GM23338 (cell line): ENCODE data around the gene GMPPB. TPM values are rescaled to one million over a fixed set of nuclear protein-coding genes. Genes with fewer than 3 reads are reported as not detected.

ENCODE experiments used
- ATAC-seq: fragments of 200-7000 bp; cut with Tn5 transposase; 3 replicates; pipeline ENCODE4 v1.9.1; 2020
- DNase-seq: peaks from one replicate; pipeline ENCODE4 v3.0.0-alpha.2; 2015; ENCODE audit warnings: low spot score
- H2AFZ ChIP-seq: fragments of 200-600 bp; sonication (generic); 2 replicates; pipeline ENCODE4 v1.8.0; 2016; ENCODE audit warnings: antibody characterized with exemption, mild to moderate bottlenecking, moderate library complexity
- H3F3A ChIP-seq: fragments of 200-600 bp; sonication (generic); replicated peaks from 2 replicates; pipeline ENCODE4 v1.8.0; 2017; ENCODE audit warnings: antibody characterized with exemption, mixed run types, low read depth
- H3K27ac ChIP-seq: fragments of 200-600 bp; sonication (generic); 2 replicates; pipeline ENCODE4 v1.6.1; 2016; ENCODE audit warnings: low read depth
- H3K27me3 ChIP-seq: fragments of 200-600 bp; sonication (generic); 2 replicates; pipeline ENCODE4 v1.8.0; 2016; ENCODE audit warnings: mild to moderate bottlenecking, mixed run types, moderate library complexity; ENCODE audit not compliant: insufficient read depth
- H3K36me3 ChIP-seq: fragments of 200-600 bp; sonication (generic); 2 replicates; pipeline ENCODE4 v1.8.0; 2016; ENCODE audit warnings: mild to moderate bottlenecking; ENCODE audit not compliant: insufficient read depth
- H3K4me1 ChIP-seq: fragments of 200-600 bp; sonication (generic); 2 replicates; pipeline ENCODE4 v1.8.0; 2016; ENCODE audit warnings: mild to moderate bottlenecking, moderate library complexity; ENCODE audit not compliant: insufficient read depth
- H3K4me2 ChIP-seq: fragments of 200-600 bp; sonication (generic); 2 replicates; pipeline ENCODE4 v1.7.1; 2017; ENCODE audit warnings: mixed run types
- H3K4me3 ChIP-seq: fragments of 200-600 bp; sonication (generic); 2 replicates; pipeline ENCODE4 v1.6.1; 2016; ENCODE audit warnings: mixed run types
- H3K79me2 ChIP-seq: fragments of 200-600 bp; sonication (generic); replicated peaks from 2 replicates; pipeline ENCODE4 v1.8.0; 2017; ENCODE audit warnings: mild to moderate bottlenecking; ENCODE audit not compliant: insufficient read depth
- H3K9me2 ChIP-seq: fragments of 200-600 bp; sonication (generic); 2 replicates; pipeline ENCODE4 v1.8.0; 2017; ENCODE audit not compliant: insufficient read depth
- H4K20me1 ChIP-seq: fragments of 200-600 bp; sonication (generic); replicated peaks from 2 replicates; pipeline ENCODE4 v1.8.0; 2017; ENCODE audit warnings: mild to moderate bottlenecking; ENCODE audit not compliant: insufficient read depth
- H3K27ac Mint-ChIP-seq: 2 replicates; pipeline ENCODE4 v1.8.0; 2020; ENCODE audit warnings: inconsistent platforms, mild to moderate bottlenecking, moderate library complexity, mixed read lengths
- H3K27me3 Mint-ChIP-seq: 3 replicates; pipeline ENCODE4 v1.8.0; 2022; ENCODE audit warnings: low read depth, mild to moderate bottlenecking, moderate library complexity, mixed read lengths, inconsistent platforms; ENCODE audit not compliant: insufficient read depth, poor library complexity
- H3K36me3 Mint-ChIP-seq: 3 replicates; pipeline ENCODE4 v1.8.0; 2021; ENCODE audit warnings: low read depth, mild to moderate bottlenecking, inconsistent platforms, moderate library complexity, mixed read lengths
- H3K4me1 Mint-ChIP-seq: 3 replicates; pipeline ENCODE4 v1.8.0; 2020; ENCODE audit warnings: mild to moderate bottlenecking, inconsistent platforms, mixed read lengths
- H3K4me3 Mint-ChIP-seq: 3 replicates; pipeline ENCODE4 v1.8.0; 2021; ENCODE audit warnings: moderate library complexity, mild to moderate bottlenecking, inconsistent platforms, mixed read lengths
- H3K9me3 Mint-ChIP-seq: 3 replicates; pipeline ENCODE4 v1.8.0; 2020; ENCODE audit warnings: moderate library complexity, mild to moderate bottlenecking, inconsistent platforms, mixed read lengths
- CREB1 ChIP-seq: fragments of 250-450 bp; sonication (Bioruptor Pico); IDR thresholded peaks from 2 replicates; pipeline ENCODE4 v1.5.0; 2020; ENCODE audit warnings: low read depth, mild to moderate bottlenecking, moderate library complexity
- EZH2 ChIP-seq: fragments of 200-600 bp; sonication (generic); IDR thresholded peaks from one replicate; pipeline ENCODE4 v1.8.0; 2017; ENCODE audit warnings: antibody characterized with exemption, mild to moderate bottlenecking, low read depth; ENCODE audit not compliant: unreplicated experiment
- EZH2phosphoT487 ChIP-seq: fragments of 200-600 bp; sonication (generic); IDR thresholded peaks from one replicate; pipeline ENCODE4 v1.8.1; 2018; ENCODE audit warnings: antibody characterized with exemption; ENCODE audit not compliant: unreplicated experiment
- JUNB ChIP-seq: IDR thresholded peaks from one replicate; pipeline ENCODE4 v1.6.1; 2016; ENCODE audit warnings: antibody characterized with exemption; ENCODE audit not compliant: unreplicated experiment
- NANOG ChIP-seq: IDR thresholded peaks from 2 replicates; pipeline ENCODE4 v1.6.1; 2016; ENCODE audit warnings: antibody characterized with exemption, borderline replicate concordance
- POLR2AphosphoS5 ChIP-seq: IDR thresholded peaks from 2 replicates; pipeline ENCODE4 v1.6.1; 2016; ENCODE audit warnings: antibody characterized with exemption, low read depth
- STAT1 ChIP-seq: IDR thresholded peaks from one replicate; pipeline ENCODE4 v1.6.1; 2016; ENCODE audit warnings: antibody characterized with exemption; ENCODE audit not compliant: unreplicated experiment
- ZNF114 ChIP-seq: fragments of 250-450 bp; sonication (Bioruptor Pico); IDR thresholded peaks from 2 replicates; pipeline ENCODE4 v1.5.0; 2020; ENCODE audit warnings: mild to moderate bottlenecking, moderate library complexity
- ZNF331 ChIP-seq: fragments of 250-450 bp; sonication (Bioruptor Pico); IDR thresholded peaks from 2 replicates; pipeline ENCODE4 v1.5.0; 2020; ENCODE audit warnings: low read depth, mild to moderate bottlenecking, moderate library complexity
- polyA plus RNA-seq: library from polyadenylated mRNA; unstranded; fragments of >200 nt; fragmentation: Nextera tagmentation; extraction: Ambion mirVana; gene quantifications from 2 replicates; pipeline ENCODE4 v1.2.1, GENCODE V29; 2016
- total RNA-seq: library from RNA; depleted of rRNA; stranded (reverse); fragments of >200 nt; shearing (Covaris generic); gene quantifications from 2 replicates; pipeline ENCODE4 v1.2.3, GENCODE V29; 2014
- TF ChIP-seq, protein P1 (sequence below): IDR thresholded peaks from one replicate; pipeline ENCODE4 v1.6.1; 2018; ENCODE audit warnings: antibody characterized with exemption; ENCODE audit not compliant: unreplicated experiment
- TF ChIP-seq, protein P2 (sequence below), 2 experiments: fragments of 200-600 bp in 1 of 2; sonication (generic) in 1 of 2; conservative IDR thresholded peaks; 2 replicates each; pipeline versions ENCODE4 v1.5.1 to v1.6.1; 2016 to 2017; ENCODE audit warnings: antibody characterized with exemption in 2 of 2, low read depth in 2 of 2, mild to moderate bottlenecking in 2 of 2, moderate library complexity in 1 of 2
- TF ChIP-seq, protein P3 (sequence below): IDR thresholded peaks from 2 replicates; pipeline ENCODE4 v1.6.1; 2016; ENCODE audit warnings: antibody characterized with exemption
- TF ChIP-seq, protein P4 (sequence below): fragments of 250-450 bp; sonication (Bioruptor Pico); IDR thresholded peaks from 2 replicates; pipeline ENCODE4 v1.5.0; 2020; ENCODE audit warnings: mild to moderate bottlenecking, moderate library complexity

GMPPB gene
- total and polyA plus RNA-seq, 2 experiments from 2014 or later, result 10.2 to 36.1 TPM

DNA sequence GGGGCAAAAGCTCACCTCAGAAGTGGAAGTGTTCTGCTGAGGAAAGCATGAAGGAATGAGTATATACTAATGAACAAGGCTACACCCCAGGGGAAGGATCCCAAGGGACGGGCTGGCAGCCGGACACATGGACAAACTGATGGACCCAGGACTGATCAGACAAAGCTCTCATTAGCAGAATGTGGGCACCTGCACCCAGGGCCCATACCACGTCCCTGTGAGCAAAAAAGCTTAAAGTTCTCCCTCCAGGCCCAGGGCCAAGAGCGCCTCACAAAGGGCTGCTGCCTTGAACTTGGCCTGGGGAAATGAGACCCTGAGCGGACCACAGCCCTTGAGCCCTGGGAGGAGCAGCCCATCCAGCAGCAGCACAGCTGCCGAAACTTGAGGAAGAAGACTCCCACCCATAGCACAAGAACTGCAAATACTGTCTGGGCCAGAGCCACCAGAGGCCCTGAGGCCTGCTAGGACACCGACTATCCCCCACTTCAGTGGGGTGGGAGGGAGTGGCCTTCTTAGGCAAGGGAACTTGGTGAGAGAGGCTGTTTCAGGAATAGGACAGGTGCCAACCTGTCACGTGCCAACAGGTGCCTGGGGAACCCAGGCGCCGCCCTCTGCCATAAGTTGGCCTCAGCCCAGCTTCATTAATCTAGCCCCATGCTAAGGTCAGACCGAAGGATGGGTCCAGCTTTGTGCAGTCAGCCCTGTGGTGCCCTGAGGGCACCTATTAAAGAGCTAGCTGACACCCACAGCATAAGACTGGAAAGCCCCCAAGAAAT lies 2.3 kb upstream of the GMPPB start:
- ATAC-seq, result no peak

More for the DNA sequence above, 2.3 kb upstream of the GMPPB start:
- Mint-ChIP-seq H3K4me3 (no peak overlapping the region), H3K27ac (no peak overlapping the region), H3K9me3 (no peaks in the 10 kb centered on the region), H3K4me1 (peaks cover 6% of the 10 kb centered on the region; the same call in 1 of the 3 replicates), H3K36me3 (peaks cover 26% of the 10 kb centered on the region), H3K27me3 (peaks cover 18% of the 10 kb centered on the region)
- Histone ChIP-seq H3K27me3 (no peaks in the 10 kb centered on the region), H3K36me3 (peaks cover 5% of the 10 kb centered on the region; the same call in 1 of the 2 replicates), H3K27ac (no peak overlapping the region), H3K9me2 (no peaks in the 10 kb centered on the region), H3K4me1 (no peaks in the 10 kb centered on the region), H4K20me1 (peaks cover 4% of the 10 kb centered on the region; the same call in 1 of the 2 replicates), H2AFZ (no peak overlapping the region), H3K4me2 (no peak overlapping the region), H3F3A (peaks cover 22% of the 10 kb centered on the region; the same call in 1 of the 2 replicates), H3K4me3 (no peak overlapping the region), H3K79me2 (no peaks in the 10 kb centered on the region; the same call in 1 of the 2 replicates)
- no peak for DNase-seq
- TF ChIP-seq, protein P1, sequence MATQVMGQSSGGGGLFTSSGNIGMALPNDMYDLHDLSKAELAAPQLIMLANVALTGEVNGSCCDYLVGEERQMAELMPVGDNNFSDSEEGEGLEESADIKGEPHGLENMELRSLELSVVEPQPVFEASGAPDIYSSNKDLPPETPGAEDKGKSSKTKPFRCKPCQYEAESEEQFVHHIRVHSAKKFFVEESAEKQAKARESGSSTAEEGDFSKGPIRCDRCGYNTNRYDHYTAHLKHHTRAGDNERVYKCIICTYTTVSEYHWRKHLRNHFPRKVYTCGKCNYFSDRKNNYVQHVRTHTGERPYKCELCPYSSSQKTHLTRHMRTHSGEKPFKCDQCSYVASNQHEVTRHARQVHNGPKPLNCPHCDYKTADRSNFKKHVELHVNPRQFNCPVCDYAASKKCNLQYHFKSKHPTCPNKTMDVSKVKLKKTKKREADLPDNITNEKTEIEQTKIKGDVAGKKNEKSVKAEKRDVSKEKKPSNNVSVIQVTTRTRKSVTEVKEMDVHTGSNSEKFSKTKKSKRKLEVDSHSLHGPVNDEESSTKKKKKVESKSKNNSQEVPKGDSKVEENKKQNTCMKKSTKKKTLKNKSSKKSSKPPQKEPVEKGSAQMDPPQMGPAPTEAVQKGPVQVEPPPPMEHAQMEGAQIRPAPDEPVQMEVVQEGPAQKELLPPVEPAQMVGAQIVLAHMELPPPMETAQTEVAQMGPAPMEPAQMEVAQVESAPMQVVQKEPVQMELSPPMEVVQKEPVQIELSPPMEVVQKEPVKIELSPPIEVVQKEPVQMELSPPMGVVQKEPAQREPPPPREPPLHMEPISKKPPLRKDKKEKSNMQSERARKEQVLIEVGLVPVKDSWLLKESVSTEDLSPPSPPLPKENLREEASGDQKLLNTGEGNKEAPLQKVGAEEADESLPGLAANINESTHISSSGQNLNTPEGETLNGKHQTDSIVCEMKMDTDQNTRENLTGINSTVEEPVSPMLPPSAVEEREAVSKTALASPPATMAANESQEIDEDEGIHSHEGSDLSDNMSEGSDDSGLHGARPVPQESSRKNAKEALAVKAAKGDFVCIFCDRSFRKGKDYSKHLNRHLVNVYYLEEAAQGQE, result no peak
- TF ChIP-seq, protein P2, sequence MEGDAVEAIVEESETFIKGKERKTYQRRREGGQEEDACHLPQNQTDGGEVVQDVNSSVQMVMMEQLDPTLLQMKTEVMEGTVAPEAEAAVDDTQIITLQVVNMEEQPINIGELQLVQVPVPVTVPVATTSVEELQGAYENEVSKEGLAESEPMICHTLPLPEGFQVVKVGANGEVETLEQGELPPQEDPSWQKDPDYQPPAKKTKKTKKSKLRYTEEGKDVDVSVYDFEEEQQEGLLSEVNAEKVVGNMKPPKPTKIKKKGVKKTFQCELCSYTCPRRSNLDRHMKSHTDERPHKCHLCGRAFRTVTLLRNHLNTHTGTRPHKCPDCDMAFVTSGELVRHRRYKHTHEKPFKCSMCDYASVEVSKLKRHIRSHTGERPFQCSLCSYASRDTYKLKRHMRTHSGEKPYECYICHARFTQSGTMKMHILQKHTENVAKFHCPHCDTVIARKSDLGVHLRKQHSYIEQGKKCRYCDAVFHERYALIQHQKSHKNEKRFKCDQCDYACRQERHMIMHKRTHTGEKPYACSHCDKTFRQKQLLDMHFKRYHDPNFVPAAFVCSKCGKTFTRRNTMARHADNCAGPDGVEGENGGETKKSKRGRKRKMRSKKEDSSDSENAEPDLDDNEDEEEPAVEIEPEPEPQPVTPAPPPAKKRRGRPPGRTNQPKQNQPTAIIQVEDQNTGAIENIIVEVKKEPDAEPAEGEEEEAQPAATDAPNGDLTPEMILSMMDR (conservative IDR thresholded peaks at IDR 0.05; ENCODE audit: low read depth in 2 of 2), result no peak
- TF ChIP-seq NANOG (no peak), EZH2phosphoT487 (no peak), JUNB (no peak), EZH2 (no peak), CREB1 (CRISPR knock-in tag) (no peak), ZNF114 (CRISPR knock-in tag) (no peak), POLR2AphosphoS5 (no peak), STAT1 (no peak), ZNF331 (no peak)
- TF ChIP-seq, protein P3, sequence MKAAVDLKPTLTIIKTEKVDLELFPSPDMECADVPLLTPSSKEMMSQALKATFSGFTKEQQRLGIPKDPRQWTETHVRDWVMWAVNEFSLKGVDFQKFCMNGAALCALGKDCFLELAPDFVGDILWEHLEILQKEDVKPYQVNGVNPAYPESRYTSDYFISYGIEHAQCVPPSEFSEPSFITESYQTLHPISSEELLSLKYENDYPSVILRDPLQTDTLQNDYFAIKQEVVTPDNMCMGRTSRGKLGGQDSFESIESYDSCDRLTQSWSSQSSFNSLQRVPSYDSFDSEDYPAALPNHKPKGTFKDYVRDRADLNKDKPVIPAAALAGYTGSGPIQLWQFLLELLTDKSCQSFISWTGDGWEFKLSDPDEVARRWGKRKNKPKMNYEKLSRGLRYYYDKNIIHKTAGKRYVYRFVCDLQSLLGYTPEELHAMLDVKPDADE, result no peak
- TF ChIP-seq, protein P4, sequence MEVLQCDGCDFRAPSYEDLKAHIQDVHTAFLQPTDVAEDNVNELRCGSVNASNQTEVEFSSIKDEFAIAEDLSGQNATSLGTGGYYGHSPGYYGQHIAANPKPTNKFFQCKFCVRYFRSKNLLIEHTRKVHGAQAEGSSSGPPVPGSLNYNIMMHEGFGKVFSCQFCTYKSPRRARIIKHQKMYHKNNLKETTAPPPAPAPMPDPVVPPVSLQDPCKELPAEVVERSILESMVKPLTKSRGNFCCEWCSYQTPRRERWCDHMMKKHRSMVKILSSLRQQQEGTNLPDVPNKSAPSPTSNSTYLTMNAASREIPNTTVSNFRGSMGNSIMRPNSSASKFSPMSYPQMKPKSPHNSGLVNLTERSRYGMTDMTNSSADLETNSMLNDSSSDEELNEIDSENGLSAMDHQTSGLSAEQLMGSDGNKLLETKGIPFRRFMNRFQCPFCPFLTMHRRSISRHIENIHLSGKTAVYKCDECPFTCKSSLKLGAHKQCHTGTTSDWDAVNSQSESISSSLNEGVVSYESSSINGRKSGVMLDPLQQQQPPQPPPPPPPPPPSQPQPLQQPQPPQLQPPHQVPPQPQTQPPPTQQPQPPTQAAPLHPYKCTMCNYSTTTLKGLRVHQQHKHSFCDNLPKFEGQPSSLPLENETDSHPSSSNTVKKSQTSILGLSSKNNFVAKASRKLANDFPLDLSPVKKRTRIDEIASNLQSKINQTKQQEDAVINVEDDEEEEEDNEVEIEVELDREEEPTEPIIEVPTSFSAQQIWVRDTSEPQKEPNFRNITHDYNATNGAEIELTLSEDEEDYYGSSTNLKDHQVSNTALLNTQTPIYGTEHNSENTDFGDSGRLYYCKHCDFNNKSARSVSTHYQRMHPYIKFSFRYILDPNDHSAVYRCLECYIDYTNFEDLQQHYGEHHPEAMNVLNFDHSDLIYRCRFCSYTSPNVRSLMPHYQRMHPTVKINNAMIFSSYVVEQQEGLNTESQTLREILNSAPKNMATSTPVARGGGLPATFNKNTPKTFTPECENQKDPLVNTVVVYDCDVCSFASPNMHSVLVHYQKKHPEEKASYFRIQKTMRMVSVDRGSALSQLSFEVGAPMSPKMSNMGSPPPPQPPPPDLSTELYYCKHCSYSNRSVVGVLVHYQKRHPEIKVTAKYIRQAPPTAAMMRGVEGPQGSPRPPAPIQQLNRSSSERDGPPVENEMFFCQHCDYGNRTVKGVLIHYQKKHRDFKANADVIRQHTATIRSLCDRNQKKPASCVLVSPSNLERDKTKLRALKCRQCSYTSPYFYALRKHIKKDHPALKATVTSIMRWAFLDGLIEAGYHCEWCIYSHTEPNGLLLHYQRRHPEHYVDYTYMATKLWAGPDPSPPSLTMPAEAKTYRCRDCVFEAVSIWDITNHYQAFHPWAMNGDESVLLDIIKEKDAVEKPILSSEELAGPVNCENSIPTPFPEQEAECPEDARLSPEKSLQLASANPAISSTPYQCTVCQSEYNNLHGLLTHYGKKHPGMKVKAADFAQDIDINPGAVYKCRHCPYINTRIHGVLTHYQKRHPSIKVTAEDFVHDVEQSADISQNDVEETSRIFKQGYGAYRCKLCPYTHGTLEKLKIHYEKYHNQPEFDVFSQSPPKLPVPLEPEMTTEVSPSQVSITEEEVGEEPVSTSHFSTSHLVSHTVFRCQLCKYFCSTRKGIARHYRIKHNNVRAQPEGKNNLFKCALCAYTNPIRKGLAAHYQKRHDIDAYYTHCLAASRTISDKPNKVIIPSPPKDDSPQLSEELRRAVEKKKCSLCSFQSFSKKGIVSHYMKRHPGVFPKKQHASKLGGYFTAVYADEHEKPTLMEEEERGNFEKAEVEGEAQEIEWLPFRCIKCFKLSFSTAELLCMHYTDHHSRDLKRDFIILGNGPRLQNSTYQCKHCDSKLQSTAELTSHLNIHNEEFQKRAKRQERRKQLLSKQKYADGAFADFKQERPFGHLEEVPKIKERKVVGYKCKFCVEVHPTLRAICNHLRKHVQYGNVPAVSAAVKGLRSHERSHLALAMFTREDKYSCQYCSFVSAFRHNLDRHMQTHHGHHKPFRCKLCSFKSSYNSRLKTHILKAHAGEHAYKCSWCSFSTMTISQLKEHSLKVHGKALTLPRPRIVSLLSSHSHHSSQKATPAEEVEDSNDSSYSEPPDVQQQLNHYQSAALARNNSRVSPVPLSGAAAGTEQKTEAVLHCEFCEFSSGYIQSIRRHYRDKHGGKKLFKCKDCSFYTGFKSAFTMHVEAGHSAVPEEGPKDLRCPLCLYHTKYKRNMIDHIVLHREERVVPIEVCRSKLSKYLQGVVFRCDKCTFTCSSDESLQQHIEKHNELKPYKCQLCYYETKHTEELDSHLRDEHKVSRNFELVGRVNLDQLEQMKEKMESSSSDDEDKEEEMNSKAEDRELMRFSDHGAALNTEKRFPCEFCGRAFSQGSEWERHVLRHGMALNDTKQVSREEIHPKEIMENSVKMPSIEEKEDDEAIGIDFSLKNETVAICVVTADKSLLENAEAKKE (CRISPR knock-in tag), result no peak
